ENCODE measurements around the gene C11orf86.

C11orf86 gene

DNA sequence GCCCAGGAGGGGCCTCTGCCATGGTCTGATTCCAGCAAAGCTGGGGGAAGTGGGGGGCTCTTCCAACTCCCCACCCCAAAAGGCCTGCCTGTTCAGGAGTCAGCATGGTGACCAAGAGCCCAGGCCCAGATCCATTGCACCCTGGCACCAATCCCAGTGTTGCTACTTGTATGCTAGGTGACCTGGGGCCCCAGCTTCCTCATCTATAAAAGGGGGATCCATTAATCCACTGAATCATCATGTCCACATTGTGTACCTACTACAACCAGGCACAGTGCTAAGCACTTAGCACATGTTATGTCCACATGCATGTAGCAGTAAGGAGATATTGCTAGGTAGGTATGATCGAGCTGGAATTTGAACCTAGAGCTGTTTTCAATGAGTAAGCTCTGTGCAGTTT lies 49.9 kb downstream of the C11orf86 start:
- no peak for DNase-seq (ENCODE audit: low spot score)

DNA sequence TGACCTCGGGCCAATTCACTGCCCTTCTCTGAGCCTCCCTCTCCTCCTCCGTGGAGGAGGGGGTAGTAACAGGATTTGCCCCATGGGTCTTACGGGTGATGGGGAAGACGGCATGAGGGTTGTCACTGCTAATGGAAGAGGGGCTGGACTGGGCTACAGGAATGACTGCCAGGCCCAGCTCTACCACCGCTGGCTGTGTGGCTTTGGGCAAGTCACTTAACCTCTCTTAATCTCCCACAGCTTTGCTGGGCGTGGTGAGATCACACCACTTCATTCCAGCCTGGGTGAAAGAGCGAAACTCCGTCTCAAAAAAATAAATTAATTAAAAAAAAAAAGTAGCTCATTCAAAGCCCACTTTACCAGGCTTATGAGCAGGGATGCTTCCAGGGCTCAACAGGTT lies 50.6 kb downstream of the C11orf86 start:
- DNase-seq (ENCODE audit: low spot score): no peak

Measured in kidney capillary endothelial cell (primary cell).